ENCODE data around the gene USP19.

DNA sequence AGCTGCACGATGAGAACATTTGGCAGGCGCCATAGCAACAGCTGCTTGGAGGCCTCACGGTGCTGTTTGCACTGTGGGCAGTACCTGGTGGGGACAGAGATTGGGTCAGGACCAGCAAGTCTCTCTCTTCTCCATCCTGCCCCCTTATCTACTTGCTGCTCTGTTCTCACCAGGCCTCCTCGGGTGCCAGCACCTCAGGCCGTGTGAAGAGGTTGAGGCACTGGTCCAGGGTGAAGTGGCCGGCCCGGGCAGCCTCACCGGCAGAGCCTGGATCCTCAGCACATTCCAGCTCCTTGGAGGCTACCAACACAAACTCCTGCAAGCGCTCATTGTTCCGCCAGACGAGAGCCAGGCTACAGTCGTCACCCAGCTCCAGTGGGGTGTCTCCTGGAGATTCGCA is 9.8 kb downstream of the USP19 start:
- TF ChIP-seq, protein P1, sequence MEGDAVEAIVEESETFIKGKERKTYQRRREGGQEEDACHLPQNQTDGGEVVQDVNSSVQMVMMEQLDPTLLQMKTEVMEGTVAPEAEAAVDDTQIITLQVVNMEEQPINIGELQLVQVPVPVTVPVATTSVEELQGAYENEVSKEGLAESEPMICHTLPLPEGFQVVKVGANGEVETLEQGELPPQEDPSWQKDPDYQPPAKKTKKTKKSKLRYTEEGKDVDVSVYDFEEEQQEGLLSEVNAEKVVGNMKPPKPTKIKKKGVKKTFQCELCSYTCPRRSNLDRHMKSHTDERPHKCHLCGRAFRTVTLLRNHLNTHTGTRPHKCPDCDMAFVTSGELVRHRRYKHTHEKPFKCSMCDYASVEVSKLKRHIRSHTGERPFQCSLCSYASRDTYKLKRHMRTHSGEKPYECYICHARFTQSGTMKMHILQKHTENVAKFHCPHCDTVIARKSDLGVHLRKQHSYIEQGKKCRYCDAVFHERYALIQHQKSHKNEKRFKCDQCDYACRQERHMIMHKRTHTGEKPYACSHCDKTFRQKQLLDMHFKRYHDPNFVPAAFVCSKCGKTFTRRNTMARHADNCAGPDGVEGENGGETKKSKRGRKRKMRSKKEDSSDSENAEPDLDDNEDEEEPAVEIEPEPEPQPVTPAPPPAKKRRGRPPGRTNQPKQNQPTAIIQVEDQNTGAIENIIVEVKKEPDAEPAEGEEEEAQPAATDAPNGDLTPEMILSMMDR (IDR thresholded peaks at IDR 0.05): no peak
- TF ChIP-seq PHF8 (IDR thresholded peaks at IDR 0.05; ENCODE audit: borderline replicate concordance, low read depth) (no peak), RNF2 (IDR thresholded peaks at IDR 0.05; ENCODE audit: borderline replicate concordance, low read depth) (no peak), POLR2A (IDR thresholded peaks at IDR 0.05; ENCODE audit: low read length) (no peak), HMGXB4 (CRISPR knock-in tag; IDR thresholded peaks at IDR 0.05; ENCODE audit: borderline replicate concordance) (no peak), RCOR1 (IDR thresholded peaks at IDR 0.05; ENCODE audit: low read depth, low read length) (no peak), EP300 (IDR thresholded peaks at IDR 0.05) (no peak), TP53 (CRISPR knock-in tag; IDR thresholded peaks at IDR 0.05) (no peak), RFX5 (IDR thresholded peaks at IDR 0.05) (no peak), ZC3H11A (IDR thresholded peaks at IDR 0.05) (no peak), RAD21 (conservative IDR thresholded peaks at IDR 0.05 in 1 of 2, IDR thresholded peaks at IDR 0.05 in 1 of 2) (no peak), CHD2 (IDR thresholded peaks at IDR 0.05; ENCODE audit: low read length, partially characterized antibody) (no peak)
- TF ChIP-seq, protein P2, sequence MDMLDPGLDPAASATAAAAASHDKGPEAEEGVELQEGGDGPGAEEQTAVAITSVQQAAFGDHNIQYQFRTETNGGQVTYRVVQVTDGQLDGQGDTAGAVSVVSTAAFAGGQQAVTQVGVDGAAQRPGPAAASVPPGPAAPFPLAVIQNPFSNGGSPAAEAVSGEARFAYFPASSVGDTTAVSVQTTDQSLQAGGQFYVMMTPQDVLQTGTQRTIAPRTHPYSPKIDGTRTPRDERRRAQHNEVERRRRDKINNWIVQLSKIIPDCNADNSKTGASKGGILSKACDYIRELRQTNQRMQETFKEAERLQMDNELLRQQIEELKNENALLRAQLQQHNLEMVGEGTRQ (IDR thresholded peaks at IDR 0.05): no peak
- TF ChIP-seq, protein P3, sequence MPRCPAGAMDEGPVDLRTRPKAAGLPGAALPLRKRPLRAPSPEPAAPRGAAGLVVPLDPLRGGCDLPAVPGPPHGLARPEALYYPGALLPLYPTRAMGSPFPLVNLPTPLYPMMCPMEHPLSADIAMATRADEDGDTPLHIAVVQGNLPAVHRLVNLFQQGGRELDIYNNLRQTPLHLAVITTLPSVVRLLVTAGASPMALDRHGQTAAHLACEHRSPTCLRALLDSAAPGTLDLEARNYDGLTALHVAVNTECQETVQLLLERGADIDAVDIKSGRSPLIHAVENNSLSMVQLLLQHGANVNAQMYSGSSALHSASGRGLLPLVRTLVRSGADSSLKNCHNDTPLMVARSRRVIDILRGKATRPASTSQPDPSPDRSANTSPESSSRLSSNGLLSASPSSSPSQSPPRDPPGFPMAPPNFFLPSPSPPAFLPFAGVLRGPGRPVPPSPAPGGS (IDR thresholded peaks at IDR 0.05): no peak

Data from A549 (cell line).